Ishikawa (cell line): Measurements from ENCODE around the gene LMAN1L.

Experiments
- CEBPB ChIP-seq: IDR thresholded peaks from 2 replicates; pipeline ENCODE4 v1.6.1; 2012
- CREB1 ChIP-seq: IDR thresholded peaks from 2 replicates; pipeline ENCODE4 v1.6.1; 2012; ENCODE audit warnings: low read depth
- EGR1 ChIP-seq: IDR thresholded peaks from 2 replicates; pipeline ENCODE4 v1.6.1; 2012
- EP300 ChIP-seq: IDR thresholded peaks from 2 replicates; pipeline ENCODE4 v1.6.1; 2012; ENCODE audit warnings: borderline replicate concordance
- FOXM1 ChIP-seq: IDR thresholded peaks from 2 replicates; pipeline ENCODE4 v1.6.1; 2012; ENCODE audit warnings: low read depth, borderline replicate concordance
- NFIC ChIP-seq: IDR thresholded peaks from 2 replicates; pipeline ENCODE4 v1.6.1; 2012
- RAD21 ChIP-seq: IDR thresholded peaks from 2 replicates; pipeline ENCODE4 v1.6.1; 2012; ENCODE audit warnings: low read depth
- TAF1 ChIP-seq: IDR thresholded peaks from 2 replicates; pipeline ENCODE4 v1.6.1; 2012; ENCODE audit warnings: low read depth, mild to moderate bottlenecking
- TCF12 ChIP-seq: IDR thresholded peaks from 2 replicates; pipeline ENCODE4 v1.6.1; 2012; ENCODE audit warnings: low read depth
- TEAD4 ChIP-seq: IDR thresholded peaks from 2 replicates; pipeline ENCODE4 v1.6.1; 2012
- YY1 ChIP-seq: IDR thresholded peaks from 2 replicates; pipeline ENCODE4 v1.6.1; 2012; ENCODE audit warnings: low read depth
- ZBTB7A ChIP-seq: IDR thresholded peaks from 2 replicates; pipeline ENCODE4 v1.6.1; 2012; ENCODE audit warnings: low read depth
- TF ChIP-seq, protein P1 (sequence below): IDR thresholded peaks from 2 replicates; pipeline ENCODE4 v1.6.1; 2012
- TF ChIP-seq, protein P2 (sequence below): IDR thresholded peaks from 2 replicates; pipeline ENCODE4 v1.6.1; 2012; ENCODE audit warnings: low read depth, mild to moderate bottlenecking
- TF ChIP-seq, protein P3 (sequence below): IDR thresholded peaks from 2 replicates; pipeline ENCODE4 v1.6.1; 2012

LMAN1L gene

DNA sequence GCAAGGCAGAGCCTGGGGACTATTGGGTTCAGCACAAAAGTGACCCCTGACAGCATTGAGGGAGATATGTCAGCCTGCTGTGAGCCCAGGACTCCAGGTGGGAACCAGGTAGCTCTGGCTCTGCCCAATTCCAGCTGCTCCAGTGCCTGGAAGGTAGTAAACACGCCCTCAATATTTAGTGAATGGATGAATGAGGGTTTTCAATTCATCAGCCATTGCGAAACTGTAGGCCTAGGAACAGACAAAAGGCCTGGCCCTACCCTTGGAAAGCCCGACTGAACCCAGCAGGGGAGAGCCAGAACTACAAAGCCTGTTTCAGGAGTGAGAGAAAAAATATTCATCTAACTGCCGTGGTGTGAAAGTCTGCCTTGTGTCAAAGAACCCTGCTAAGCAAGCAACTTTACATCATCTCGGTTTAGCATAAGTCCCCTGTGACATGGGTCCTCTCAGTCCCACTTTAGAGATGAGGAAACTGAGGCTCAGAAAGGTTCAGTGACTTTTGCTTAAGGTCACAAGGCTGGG lies 38.8 kb upstream of the LMAN1L start:
- TF ChIP-seq, protein P1, sequence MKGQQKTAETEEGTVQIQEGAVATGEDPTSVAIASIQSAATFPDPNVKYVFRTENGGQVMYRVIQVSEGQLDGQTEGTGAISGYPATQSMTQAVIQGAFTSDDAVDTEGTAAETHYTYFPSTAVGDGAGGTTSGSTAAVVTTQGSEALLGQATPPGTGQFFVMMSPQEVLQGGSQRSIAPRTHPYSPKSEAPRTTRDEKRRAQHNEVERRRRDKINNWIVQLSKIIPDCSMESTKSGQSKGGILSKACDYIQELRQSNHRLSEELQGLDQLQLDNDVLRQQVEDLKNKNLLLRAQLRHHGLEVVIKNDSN: peak; percentile 38; the same call in 1 of the 2 replicates
- peak; percentile 91 for TF ChIP-seq TCF12
- no peak for TF ChIP-seq EGR1
- no peak for TF ChIP-seq YY1
- TF ChIP-seq, protein P2, sequence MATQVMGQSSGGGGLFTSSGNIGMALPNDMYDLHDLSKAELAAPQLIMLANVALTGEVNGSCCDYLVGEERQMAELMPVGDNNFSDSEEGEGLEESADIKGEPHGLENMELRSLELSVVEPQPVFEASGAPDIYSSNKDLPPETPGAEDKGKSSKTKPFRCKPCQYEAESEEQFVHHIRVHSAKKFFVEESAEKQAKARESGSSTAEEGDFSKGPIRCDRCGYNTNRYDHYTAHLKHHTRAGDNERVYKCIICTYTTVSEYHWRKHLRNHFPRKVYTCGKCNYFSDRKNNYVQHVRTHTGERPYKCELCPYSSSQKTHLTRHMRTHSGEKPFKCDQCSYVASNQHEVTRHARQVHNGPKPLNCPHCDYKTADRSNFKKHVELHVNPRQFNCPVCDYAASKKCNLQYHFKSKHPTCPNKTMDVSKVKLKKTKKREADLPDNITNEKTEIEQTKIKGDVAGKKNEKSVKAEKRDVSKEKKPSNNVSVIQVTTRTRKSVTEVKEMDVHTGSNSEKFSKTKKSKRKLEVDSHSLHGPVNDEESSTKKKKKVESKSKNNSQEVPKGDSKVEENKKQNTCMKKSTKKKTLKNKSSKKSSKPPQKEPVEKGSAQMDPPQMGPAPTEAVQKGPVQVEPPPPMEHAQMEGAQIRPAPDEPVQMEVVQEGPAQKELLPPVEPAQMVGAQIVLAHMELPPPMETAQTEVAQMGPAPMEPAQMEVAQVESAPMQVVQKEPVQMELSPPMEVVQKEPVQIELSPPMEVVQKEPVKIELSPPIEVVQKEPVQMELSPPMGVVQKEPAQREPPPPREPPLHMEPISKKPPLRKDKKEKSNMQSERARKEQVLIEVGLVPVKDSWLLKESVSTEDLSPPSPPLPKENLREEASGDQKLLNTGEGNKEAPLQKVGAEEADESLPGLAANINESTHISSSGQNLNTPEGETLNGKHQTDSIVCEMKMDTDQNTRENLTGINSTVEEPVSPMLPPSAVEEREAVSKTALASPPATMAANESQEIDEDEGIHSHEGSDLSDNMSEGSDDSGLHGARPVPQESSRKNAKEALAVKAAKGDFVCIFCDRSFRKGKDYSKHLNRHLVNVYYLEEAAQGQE: no peak
- TF ChIP-seq EP300: peak; percentile 83; the same call in 1 of the 2 replicates
- TF ChIP-seq TEAD4: peak; percentile 43; the same call in 1 of the 2 replicates
- peak; percentile 11; the same call in 1 of the 2 replicates for TF ChIP-seq RAD21
- no peak; the same call in 1 of the 2 replicates for TF ChIP-seq TAF1
- peak; percentile 71 for TF ChIP-seq NFIC
- TF ChIP-seq, protein P3, sequence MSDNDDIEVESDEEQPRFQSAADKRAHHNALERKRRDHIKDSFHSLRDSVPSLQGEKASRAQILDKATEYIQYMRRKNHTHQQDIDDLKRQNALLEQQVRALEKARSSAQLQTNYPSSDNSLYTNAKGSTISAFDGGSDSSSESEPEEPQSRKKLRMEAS: peak; percentile 60
- TF ChIP-seq CEBPB: peak; percentile 99
- peak; percentile 68; the same call in 1 of the 2 replicates for TF ChIP-seq FOXM1
- no peak for TF ChIP-seq ZBTB7A
- no peak for TF ChIP-seq CREB1

DNA sequence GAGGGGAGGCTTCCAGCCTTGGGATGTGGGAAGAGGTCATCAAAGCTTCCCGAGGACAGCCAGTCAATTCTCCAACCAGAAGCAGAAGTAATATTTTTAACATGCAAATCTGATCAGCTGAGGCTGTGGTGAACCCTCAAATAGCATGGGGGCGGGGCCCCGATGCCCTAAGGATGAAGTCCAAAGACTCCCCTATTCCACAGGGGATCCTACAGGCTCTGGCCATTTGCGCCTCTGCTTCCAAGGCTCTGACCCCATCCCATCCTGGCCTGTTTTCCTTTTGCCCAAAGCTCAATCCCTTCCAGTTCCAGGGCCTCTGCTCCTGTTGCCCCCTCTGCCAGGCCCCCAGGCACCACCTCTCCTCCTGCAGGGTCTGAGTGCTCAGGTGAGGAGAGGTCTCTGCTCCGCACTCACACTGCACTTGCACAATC lies 37.5 kb upstream of the LMAN1L start:
- no peak for TF ChIP-seq CEBPB
- no peak for TF ChIP-seq EP300
- TF ChIP-seq RAD21: no peak
- no peak for TF ChIP-seq FOXM1
- no peak for TF ChIP-seq ZBTB7A
- no peak for TF ChIP-seq EGR1
- no peak for TF ChIP-seq TEAD4
- no peak for TF ChIP-seq NFIC
- no peak for TF ChIP-seq YY1
- TF ChIP-seq, protein P2: no peak

DNA sequence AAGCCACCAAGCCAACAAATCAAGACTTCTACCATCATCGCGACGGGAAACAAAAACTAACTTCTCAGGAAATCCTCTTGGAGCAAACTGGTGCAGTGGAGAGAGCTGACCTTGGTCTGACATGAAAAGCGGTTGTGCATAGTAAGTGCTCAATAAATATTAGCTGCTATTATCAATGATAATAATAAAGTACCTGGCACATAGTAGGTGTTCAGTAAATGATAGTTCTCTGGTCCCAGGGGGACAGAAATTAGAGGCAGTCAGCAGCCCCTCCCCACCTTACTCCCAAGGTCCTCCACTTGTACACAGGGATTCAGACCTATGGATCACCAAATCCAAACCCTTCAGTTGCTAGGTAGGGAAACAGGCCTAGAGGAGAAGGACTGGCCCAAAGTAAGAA lies 36.7 kb upstream of the LMAN1L start:
- TF ChIP-seq RAD21: no peak
- TF ChIP-seq YY1: no peak
- no peak for TF ChIP-seq EGR1
- TF ChIP-seq TCF12: no peak
- TF ChIP-seq EP300: no peak
- TF ChIP-seq ZBTB7A: no peak
- TF ChIP-seq TAF1: no peak

DNA sequence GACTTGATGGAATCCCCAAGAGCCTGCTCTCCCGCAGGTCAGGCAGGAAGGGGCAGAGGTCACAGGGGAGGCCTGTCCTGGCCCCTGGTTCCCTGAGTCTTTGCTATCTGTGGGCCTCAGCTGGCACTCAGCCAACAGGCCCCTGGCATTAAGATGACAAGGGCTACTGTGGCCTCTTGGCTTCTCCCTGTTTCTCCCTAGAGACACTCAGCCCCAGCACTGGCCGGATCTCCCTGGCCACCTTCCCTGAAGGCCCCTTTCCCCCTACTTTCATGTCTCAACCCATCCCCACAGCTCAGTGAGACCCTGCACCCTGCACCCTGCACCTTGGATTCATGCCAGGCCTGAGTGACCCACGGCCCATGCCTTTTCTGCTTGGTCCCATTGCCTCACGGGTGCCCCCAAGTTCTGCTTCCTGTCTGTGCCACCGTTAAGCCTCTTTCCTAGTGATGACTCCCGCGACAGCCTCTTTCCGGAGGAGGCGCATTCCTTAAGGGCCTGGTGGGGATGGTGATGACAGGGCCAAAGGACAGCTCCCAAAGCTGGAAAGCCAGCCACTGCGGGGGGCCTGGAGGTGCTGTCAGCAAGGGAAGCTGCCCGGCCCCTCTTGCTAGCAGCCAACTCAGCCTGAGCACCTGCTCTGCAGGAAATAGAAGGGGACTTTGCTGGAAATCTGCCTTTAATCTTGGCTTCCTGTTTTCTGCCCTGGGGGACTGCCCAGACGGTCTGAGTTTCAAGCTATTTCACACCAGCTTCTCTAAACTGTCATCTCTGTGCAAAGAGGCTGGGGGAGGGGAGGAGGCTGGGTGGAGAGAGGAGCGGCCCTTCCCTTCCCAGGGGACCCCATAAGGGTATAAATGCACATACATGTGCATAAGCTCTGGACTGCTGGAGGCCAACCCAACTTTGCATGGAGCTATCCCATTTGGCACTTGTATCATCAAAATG lies 35.5 kb upstream of the LMAN1L start:
- TF ChIP-seq EP300 (no peak), NFIC (peak; percentile 64; the same call in 1 of the 2 replicates), TAF1 (no peak)

DNA sequence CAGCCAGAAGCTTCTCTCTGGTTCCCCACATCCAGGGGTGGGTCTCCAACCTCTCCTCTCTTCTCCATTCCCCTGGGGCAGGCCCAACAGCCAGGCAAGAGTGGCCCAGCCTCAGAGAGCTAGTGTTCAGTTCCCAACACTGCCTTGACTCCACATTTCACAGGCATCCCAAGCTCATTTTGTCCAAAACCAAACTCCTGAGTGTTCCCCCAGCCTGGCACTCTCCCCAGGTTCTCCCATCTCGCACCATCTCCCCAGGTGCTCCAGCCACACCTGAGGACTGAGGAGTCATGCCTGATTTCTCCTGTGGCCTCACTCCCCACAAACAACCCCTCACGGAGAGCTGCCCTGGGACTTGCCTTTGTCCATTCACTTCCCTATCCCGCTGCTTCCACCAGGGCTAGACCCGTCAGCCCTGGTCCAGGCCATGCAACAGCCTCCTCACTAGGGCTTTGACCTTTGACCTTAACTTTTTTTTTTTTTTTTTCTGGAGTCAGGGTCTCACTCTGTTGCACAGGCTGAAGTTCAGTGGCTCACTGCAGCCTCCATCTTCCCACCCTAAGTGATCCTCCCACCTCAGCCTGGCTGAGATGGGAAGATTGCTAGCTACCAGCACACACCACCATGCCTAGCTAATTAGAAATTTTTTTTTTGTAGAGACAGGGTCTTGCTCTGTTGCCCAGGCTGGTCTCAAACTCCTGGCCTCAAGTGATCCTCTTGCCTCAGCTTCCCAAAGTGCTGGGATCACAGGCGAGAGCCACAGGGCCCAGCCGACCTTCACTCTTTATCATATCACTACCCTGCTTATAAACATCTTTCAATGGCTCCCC lies 34.7 kb upstream of the LMAN1L start:
- TF ChIP-seq TCF12: no peak
- TF ChIP-seq, protein P3: no peak
- TF ChIP-seq, protein P2: no peak
- TF ChIP-seq ZBTB7A: no peak
- no peak for TF ChIP-seq TEAD4
- TF ChIP-seq, protein P1: no peak
- no peak for TF ChIP-seq RAD21
- TF ChIP-seq CEBPB: no peak
- no peak for TF ChIP-seq EP300
- TF ChIP-seq NFIC: no peak
- TF ChIP-seq CREB1: no peak
- no peak for TF ChIP-seq EGR1
- no peak for TF ChIP-seq TAF1
- TF ChIP-seq YY1: no peak
